Type B pancreatic cell (in vitro differentiated cells): ENCODE data around the gene ALS2CL. TPM values are rescaled to one million over a fixed set of nuclear protein-coding genes. Genes with fewer than 3 reads are reported as not detected.

Source experiments
- DNase-seq: peaks from one replicate; pipeline ENCODE4 v3.0.0; 2021; ENCODE audit warnings: mixed read lengths; ENCODE audit not compliant: unreplicated experiment; ENCODE audit errors: extremely low spot score
- H3K27ac Mint-ChIP-seq: 2 replicates; pipeline ENCODE4 v1.8.0; 2021; ENCODE audit warnings: mild to moderate bottlenecking, mixed read lengths
- H3K27me3 Mint-ChIP-seq: 2 replicates; pipeline ENCODE4 v1.8.0; 2021; ENCODE audit warnings: mixed read lengths
- H3K36me3 Mint-ChIP-seq: 2 replicates; pipeline ENCODE4 v1.8.0; 2021; ENCODE audit warnings: mixed read lengths
- H3K4me1 Mint-ChIP-seq: one replicate; pipeline ENCODE4 v1.8.0; 2021; ENCODE audit warnings: mixed read lengths; ENCODE audit not compliant: unreplicated experiment
- H3K4me3 Mint-ChIP-seq: 2 replicates; pipeline ENCODE4 v1.8.0; 2021; ENCODE audit warnings: mild to moderate bottlenecking, mixed read lengths
- H3K9me3 Mint-ChIP-seq: 2 replicates; pipeline ENCODE4 v1.8.0; 2021; ENCODE audit warnings: mixed read lengths
- CTCF ChIP-seq: fragments of 200-600 bp; sonication (generic); conservative IDR thresholded peaks from 2 replicates; pipeline ENCODE4 v1.5.0; 2021; ENCODE audit warnings: antibody characterized with exemption, mild to moderate bottlenecking
- total RNA-seq: library from RNA; stranded (reverse); gene quantifications from 2 replicates; pipeline ENCODE4 v1.2.1, GENCODE V29; 2021; ENCODE audit warnings: low replicate concordance

The ALS2CL gene
- total RNA-seq, 1 donor from 2014 or later: 31.7 TPM

GRCh38 chr3:46711305-46711704, 17.8 kb upstream of the ALS2CL start:
- no peak for TF ChIP-seq CTCF
- H3K27me3 Mint-ChIP-seq: peaks cover 7% of the 10 kb centered on the region
- H3K36me3 Mint-ChIP-seq: no peaks in the 10 kb centered on the region
- H3K9me3 Mint-ChIP-seq: no peaks in the 10 kb centered on the region
- no peak overlapping the region for H3K4me3 Mint-ChIP-seq
- H3K27ac Mint-ChIP-seq: peak overlapping the region; percentile 47
- peaks cover 4% of the 10 kb centered on the region for H3K4me1 Mint-ChIP-seq
- DNase-seq: no peak

- DNase-seq: no peak
- Mint-ChIP-seq H3K36me3 (no peaks in the 10 kb centered on the region), H3K4me1 (peaks cover 6% of the 10 kb centered on the region), H3K4me3 (no peak overlapping the region), H3K27me3 (peaks cover 3% of the 10 kb centered on the region), H3K9me3 (no peaks in the 10 kb centered on the region), H3K27ac (peak overlapping the region; percentile 47)
- TF ChIP-seq CTCF: no peak
These were observed 17.3 kb upstream of the ALS2CL start for GRCh38 chr3:46710671-46711295.

- Mint-ChIP-seq H3K4me3 (no peak overlapping the region), H3K9me3 (no peaks in the 10 kb centered on the region), H3K27me3 (peaks cover 3% of the 10 kb centered on the region), H3K36me3 (no peaks in the 10 kb centered on the region), H3K4me1 (peaks cover 8% of the 10 kb centered on the region), H3K27ac (no peak overlapping the region)
- TF ChIP-seq CTCF: no peak
- DNase-seq: no peak
These were observed 16.8 kb upstream of the ALS2CL start for GRCh38 chr3:46710229-46710628.

GRCh38 chr3:46709721-46710120, 16.2 kb upstream of the ALS2CL start:
- H3K9me3 Mint-ChIP-seq: no peaks in the 10 kb centered on the region
- H3K27me3 Mint-ChIP-seq: peaks cover 3% of the 10 kb centered on the region
- no peak overlapping the region for H3K27ac Mint-ChIP-seq
- no peak for TF ChIP-seq CTCF
- no peak for DNase-seq
- H3K4me1 Mint-ChIP-seq: peaks cover 8% of the 10 kb centered on the region
- no peaks in the 10 kb centered on the region for H3K36me3 Mint-ChIP-seq
- no peak overlapping the region for H3K4me3 Mint-ChIP-seq

- H3K4me1 Mint-ChIP-seq: peaks cover 8% of the 10 kb centered on the region
- DNase-seq: no peak
- H3K9me3 Mint-ChIP-seq: no peaks in the 10 kb centered on the region
- no peak overlapping the region for H3K27ac Mint-ChIP-seq
- peaks cover 3% of the 10 kb centered on the region for H3K27me3 Mint-ChIP-seq
- TF ChIP-seq CTCF: no peak
- no peaks in the 10 kb centered on the region for H3K36me3 Mint-ChIP-seq
- H3K4me3 Mint-ChIP-seq: no peak overlapping the region
These were observed 15.7 kb upstream of the ALS2CL start for GRCh38 chr3:46709157-46709654.
